Right cardiac atrium (tissue), 5 donors: Measurements from ENCODE around the gene TDRD9. TPM values are rescaled to one million over a fixed set of nuclear protein-coding genes. Genes with fewer than 3 reads are reported as not detected.

Source experiments
- ATAC-seq, 2 donors: fragments of 200-7000 bp; cut with Tn5 transposase; one replicate each; pipeline versions ENCODE4 v1.8.0 to v1.9.1; 2020; ENCODE audit warnings: moderate library complexity in 2 of 2, mild to moderate bottlenecking in 1 of 2
- DNase-seq, 3 donors: peaks; one replicate each; pipeline ENCODE4 v3.0.0-alpha.2; 2020
- H3K27ac ChIP-seq: one replicate; pipeline ENCODE4 v1.5.1; 2013; ENCODE audit warnings: mild to moderate bottlenecking, low read length, control low read depth, moderate library complexity
- H3K27me3 ChIP-seq: one replicate; pipeline ENCODE4 v1.6.1; 2013; ENCODE audit not compliant: control insufficient read depth, insufficient read depth
- H3K4me1 ChIP-seq: one replicate; pipeline ENCODE4 v1.6.1; 2013; ENCODE audit warnings: low read length; ENCODE audit not compliant: control insufficient read depth, insufficient read depth
- H3K4me3 ChIP-seq: one replicate; pipeline ENCODE4 v1.5.1; 2013; ENCODE audit warnings: low read length, control low read depth
- H3K9me3 ChIP-seq: one replicate; pipeline ENCODE4 v1.6.1; 2013; ENCODE audit warnings: low read length; ENCODE audit not compliant: control insufficient read depth
- WGBS: extraction: QIAGEN DNeasy Blood & Tissue Kit; methylation state at CpG from one replicate; pipeline ENCODE4 v1.1.7; 2013; 5-methylcytosine and 5-hydroxymethylcytosine counted together
- intact Hi-C, 4 donors: fragments of 100-400 bp; cut with DNase I; formaldehyde crosslinking; loops; one replicate each; pipeline versions ENCODE4 v1.11.0 to v1.14.0; 2022 to 2023
- polyA plus RNA-seq: library from polyadenylated mRNA; stranded (reverse); fragments of 200-250 nt; gene quantifications from one replicate; pipeline ENCODE4 v1.2.3, GENCODE V29; 2013
- total RNA-seq, 4 donors: library from RNA; stranded (reverse); fragmentation: NEBNext Ultra II Directional; extraction: Animal tissue kit (Norgen Biotek cat#: 25700); gene quantifications; one replicate each; pipeline ENCODE4 v1.2.1, GENCODE V29; 2021
- donor health status: healthy with polysubstance abuse.
- donor health status: DM: no; HTN: yes; CAD: no.
- donor health status: DM: no; HTN: no; CAD: no.
- donor health status: DM: no; HTN: yes; CAD: no; lungs with severe emphysema.
- donor health status: DM: yes; HTN: yes; CAD: no.

The TDRD9 gene
- total and polyA plus RNA-seq, 5 donors: 8.3 to 20.2 (median 10.7) TPM

DNA sequence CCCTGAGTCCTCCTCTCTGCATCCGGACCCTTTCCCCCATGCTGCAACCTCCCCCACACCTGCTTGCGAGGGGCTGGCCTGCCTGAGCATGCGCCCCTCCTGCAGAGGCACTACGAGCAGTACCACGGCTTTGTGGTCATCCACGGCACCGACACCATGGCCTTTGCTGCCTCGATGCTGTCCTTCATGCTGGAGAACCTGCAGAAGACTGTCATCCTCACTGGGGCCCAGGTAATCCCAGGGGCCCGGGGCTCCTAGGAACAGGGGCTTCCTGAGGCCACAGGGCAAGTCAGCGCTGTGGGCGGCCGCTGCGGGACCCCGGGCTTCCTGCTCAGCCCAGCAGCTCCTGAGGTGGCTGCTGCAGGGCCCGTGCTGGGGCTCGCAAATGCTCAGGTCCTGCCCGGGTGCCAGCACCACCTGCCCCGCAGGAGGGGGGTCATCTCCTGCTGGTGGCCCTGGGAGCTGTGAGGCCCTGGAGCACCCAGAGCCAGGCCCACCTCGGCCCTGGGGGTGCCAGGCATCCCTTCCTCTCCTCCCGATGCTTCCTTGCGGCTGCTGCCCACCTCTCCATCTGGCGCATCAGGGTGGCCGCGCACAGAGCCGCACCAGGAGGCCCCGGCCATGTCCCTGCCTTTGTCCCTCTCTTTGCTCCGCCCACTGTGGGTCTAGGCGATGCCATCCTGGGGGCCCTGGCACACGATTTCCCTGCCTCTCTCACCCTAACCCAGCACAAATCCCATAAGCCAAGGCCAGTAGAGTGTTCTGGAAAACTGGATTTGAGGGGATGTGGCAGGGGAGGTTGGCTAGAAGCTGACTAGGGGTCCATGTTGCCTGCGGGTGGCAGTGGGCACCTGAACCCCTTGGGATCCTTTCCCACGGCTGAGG is 167.4 kb downstream of the TDRD9 start:
- Histone ChIP-seq H3K9me3 (no peaks in the 10 kb centered on the region), H3K4me1 (no peaks in the 10 kb centered on the region), H3K4me3 (no peak overlapping the region), H3K27me3 (no peaks in the 10 kb centered on the region), H3K27ac (no peak overlapping the region)
- DNase-seq: peak; percentile 13 to 53 (median 38)
- 87% methylated on average over 31 of the region's 31 CpGs for WGBS
- intact Hi-C loops: no loop called here
- no peak for ATAC-seq

- Histone ChIP-seq H3K4me1 (no peaks in the 10 kb centered on the region), H3K27me3 (no peaks in the 10 kb centered on the region), H3K27ac (no peak overlapping the region), H3K9me3 (no peaks in the 10 kb centered on the region), H3K4me3 (no peak overlapping the region)
- WGBS: 84% methylated on average over 14 of the region's 14 CpGs
- ATAC-seq (no peak), DNase-seq (peak in 1 of 3 donors; percentile 27)
- intact Hi-C loops: no loop called here
Observed at GRCh38 chr14:104096318-104096717, 168.1 kb downstream of the TDRD9 start.

DNA sequence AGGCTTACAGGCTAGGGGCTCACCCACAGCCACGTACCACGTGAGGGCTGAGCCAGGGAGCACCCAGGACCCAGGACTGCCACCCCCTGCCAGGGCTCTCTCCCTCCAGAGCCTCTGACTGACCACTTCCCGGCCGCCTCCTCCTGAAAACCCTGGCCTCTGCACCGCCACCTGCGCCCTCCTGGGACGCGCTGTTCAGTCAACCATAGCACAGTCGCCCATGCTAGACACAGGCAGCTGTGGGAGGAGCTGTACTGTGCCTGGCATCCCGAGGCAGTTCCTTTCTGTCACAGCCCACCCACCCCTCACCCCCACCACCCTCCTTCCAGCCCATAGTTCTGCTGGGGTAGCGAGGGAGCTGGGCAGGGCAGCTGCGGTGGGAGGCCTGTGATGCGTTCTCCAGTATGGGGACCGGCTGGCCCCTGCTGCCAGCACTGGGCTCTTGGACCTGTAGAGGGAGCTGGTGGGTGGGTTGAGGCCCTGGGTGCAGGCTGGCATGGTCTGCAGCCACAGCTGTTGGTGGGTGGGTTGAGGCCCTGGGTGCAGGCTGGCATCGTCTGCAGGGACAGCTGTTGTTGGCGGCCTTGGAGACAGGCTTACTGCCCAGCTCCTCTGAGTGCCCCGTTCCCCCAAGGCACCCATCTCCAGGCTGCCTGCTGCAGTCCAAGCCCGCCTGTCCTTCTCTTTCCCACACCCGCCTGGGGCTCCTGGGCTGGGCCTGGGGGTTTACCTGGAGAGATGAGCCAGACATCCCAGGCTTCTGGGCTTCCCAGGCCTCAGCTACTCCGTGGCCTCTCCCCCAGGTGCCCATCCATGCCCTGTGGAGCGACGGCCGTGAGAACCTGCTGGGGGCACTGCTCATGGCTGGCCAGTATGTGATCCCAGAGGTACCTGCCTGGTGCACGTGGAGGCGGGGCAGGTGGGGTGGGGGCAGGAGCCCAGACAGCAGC is 168.8 kb downstream of the TDRD9 start:
- no peak overlapping the region for H3K4me3 ChIP-seq
- 78% methylated on average over 25 of the region's 25 CpGs for WGBS
- DNase-seq: peak; percentile 7 to 51 (median 37)
- H3K27ac ChIP-seq: no peak overlapping the region
- intact Hi-C loops: no loop called here
- no peaks in the 10 kb centered on the region for H3K27me3 ChIP-seq
- no peaks in the 10 kb centered on the region for H3K9me3 ChIP-seq
- H3K4me1 ChIP-seq: no peaks in the 10 kb centered on the region
- ATAC-seq: no peak

DNA sequence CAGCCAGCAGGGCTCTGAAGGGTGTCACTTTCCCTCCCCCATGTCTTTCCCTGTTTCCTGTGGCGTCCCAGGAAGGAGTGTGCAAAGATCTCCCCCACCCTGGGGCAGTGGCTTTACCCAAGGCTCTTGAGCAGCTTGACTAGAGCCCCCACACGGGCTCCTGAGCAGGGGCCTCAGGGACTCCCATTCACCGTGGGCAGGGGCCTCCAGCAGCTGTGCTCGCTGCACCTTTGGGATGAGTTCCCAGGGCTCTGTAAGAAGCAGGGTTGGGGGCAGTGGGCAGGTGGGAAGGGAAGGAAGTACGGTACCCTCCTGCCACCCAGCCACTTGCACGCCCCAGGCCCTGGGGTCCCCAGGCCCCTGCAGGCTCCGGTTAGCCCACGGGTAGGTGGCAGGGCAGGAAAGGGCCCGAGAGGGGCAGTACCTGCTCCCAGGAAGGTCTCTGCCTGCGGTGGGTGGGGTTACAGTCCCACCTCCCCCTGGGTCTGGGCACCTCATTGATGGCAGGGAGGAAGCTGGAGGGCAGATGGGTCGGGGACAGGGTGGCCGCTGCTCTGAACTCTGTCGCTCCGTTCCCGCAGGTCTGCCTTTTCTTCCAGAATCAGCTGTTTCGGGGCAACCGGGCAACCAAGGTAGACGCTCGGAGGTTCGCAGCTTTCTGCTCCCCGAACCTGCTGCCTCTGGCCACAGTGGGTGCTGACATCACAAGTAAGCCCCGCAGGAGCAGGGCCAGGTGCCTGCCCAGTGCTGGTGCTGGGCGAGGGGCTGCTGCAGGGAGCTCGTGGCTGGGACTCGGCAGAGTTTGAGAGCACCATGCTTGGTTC is 170.2 kb downstream of the TDRD9 start:
- intact Hi-C loops: no loop called here
- H3K4me1 ChIP-seq: no peaks in the 10 kb centered on the region
- no peaks in the 10 kb centered on the region for H3K9me3 ChIP-seq
- H3K27ac ChIP-seq: no peak overlapping the region
- 82% methylated on average over 25 of the region's 25 CpGs for WGBS
- DNase-seq (peak; percentile 8 to 53 (median 34)), ATAC-seq (no peak)
- no peaks in the 10 kb centered on the region for H3K27me3 ChIP-seq
- no peak overlapping the region for H3K4me3 ChIP-seq

DNA sequence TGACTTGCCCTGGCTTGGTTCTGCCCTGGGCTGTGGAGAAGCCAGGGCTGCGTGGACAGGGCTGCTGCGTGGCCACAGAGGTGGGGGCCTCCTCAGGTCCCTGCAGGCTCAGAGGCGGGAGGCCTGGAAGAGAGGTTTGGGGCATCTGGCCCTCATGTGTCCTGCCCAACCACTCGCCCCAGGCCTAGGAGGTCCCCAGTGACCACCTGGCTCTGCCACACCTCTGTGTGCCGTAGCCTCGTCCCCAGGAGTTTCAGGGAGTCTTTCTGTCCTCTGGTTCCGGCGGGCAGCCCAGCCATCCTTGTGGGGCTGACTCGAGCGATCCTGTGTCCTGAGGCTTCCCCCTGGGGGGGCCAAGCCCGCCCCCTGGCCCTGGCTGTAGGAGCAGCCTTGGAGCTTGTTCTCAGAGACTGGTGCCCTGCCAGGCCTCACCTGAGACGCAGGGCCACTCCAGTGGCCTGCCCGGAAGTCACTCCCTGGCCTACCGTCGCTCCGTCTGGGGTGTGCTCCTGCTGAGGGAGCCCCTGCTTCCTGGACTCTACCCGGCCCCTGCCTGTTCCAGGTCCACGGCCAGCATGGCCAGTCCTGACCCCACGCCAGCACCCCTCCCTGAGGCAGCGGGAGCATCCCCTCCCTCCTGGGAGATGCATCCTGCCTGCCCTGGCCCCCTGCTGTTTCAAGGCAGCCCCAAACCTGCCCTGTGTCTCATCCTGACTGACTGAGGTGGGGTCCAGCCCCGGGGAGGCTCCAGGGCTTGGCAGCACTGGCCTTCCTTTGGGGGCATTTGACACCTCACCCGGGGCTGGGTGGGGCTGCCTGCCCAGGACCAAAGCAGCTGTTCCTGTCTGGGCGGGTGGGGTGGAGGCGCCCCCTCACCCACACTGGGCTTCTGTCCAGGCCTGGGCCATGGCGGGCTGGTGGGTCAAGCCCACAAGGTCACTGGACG is 171.1 kb downstream of the TDRD9 start:
- Histone ChIP-seq H3K27ac (no peak overlapping the region), H3K27me3 (no peaks in the 10 kb centered on the region), H3K9me3 (no peaks in the 10 kb centered on the region), H3K4me1 (no peaks in the 10 kb centered on the region), H3K4me3 (no peak overlapping the region)
- ATAC-seq (no peak), DNase-seq (peak; percentile 13 to 57 (median 48))
- intact Hi-C loops: no loop called here
- WGBS: 70% methylated on average over 26 of the region's 26 CpGs

DNA sequence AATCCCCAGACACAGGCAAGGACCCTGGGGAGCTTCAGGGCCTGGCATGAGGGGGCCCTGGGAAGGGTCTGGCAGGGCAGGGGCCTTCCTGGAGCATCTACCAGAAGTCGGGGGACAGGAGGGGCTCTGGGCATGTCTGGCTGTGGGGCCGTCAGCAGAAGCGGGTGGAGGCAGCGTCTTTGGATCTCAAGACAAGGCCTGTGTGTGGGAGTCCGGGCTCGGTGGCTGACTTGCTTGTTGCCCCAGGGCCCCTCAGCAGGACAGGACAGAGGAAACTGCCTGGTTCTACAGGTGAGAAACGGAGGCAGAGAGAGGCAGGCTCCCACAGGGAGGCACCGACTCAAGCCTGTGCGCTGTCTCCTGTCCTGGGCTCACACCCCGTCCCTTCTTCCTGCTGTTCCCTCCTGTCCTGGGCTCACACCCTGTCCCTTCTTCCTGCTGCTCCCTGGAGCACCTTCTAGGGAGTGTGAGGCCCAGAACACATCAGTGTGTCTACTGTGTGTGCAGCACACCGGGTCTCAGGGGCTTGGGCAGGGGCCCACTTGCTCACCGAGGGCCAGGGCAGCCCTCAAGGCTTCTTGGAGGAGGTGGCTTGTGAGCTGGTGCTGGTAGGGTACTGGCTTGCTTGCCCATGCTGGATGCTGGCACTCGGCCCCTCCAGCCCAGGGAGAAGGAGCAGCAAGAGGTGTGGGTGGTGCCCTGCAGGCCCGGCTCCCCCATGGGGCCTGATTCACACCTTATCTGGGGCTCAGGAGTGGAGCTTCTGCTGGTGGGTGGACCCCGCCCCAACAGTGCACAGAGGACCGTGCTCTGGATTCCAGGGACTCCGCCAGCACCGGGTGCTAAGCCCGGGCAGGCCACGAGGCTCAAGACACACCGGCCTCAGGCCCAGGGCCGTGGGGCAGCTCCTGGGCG is 172.2 kb downstream of the TDRD9 start:
- intact Hi-C loops: no loop called here
- Histone ChIP-seq H3K4me3 (no peak overlapping the region), H3K4me1 (no peaks in the 10 kb centered on the region), H3K27ac (no peak overlapping the region), H3K9me3 (no peaks in the 10 kb centered on the region), H3K27me3 (no peaks in the 10 kb centered on the region)
- peak; percentile 11 to 46 (median 43) for DNase-seq
- 73% methylated on average over 23 of the region's 23 CpGs for WGBS
- ATAC-seq: no peak

GRCh38 chr14:104101086-104101621 is 172.9 kb downstream of the TDRD9 start:
- Histone ChIP-seq H3K27ac (no peak overlapping the region), H3K27me3 (no peaks in the 10 kb centered on the region), H3K9me3 (no peaks in the 10 kb centered on the region), H3K4me1 (no peaks in the 10 kb centered on the region), H3K4me3 (no peak overlapping the region)
- 66% methylated on average over 16 of the region's 16 CpGs for WGBS
- intact Hi-C loops: no loop called here
- DNase-seq: peak; percentile 8 to 59 (median 48)
- ATAC-seq: no peak

DNA sequence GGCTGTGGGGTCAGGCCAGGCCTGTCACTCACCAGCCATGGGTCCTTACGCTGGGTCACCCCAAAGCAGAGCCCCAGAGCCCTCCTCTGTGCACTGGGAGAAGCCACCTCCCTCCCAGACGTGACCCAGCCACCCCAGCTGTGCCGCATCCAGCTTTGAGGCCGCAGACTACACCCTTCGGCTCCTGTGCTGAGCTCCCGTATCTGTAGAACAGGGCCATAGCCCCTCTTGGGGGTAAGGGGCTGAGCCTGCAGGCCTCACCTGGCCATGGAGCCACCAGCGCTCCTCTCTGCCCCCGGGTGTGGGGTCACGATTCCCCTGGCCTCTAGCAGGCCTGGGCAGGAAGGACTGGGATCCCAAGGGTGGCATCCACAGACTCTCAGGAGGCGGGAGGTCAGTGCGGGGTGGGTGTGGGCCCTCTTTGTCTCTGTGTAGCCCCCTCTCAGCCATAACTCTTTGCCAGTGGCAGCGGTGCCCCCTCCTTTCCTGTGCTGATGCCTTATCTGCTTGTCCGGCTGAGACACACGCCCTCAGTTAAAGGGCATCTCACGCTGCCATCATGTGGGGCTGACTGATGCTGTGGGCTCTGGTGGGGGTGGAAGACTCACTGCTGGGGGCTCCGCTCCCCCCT is 173.5 kb downstream of the TDRD9 start:
- Histone ChIP-seq H3K27me3 (no peaks in the 10 kb centered on the region), H3K4me3 (no peak overlapping the region), H3K27ac (no peak overlapping the region), H3K9me3 (no peaks in the 10 kb centered on the region), H3K4me1 (no peaks in the 10 kb centered on the region)
- DNase-seq (peak in 2 of 3 donors; percentile 13 to 36), ATAC-seq (no peak)
- intact Hi-C loops: no loop called here
- WGBS: 70% methylated on average over 16 of the region's 16 CpGs
